Measurements from ENCODE around the gene TLE2. TPM values are rescaled to one million over a fixed set of nuclear protein-coding genes. Genes with fewer than 3 reads are reported as not detected.

Gene TLE2
- polyA plus RNA-seq, 1 of the 3 experiments (the other 2 are of a cell fraction) = 2.3 TPM

- TF ChIP-seq CTCF (IDR thresholded peaks at IDR 0.05) (peak; percentile 83), RXRA (IDR thresholded peaks at IDR 0.05; ENCODE audit: borderline replicate concordance, low read depth) (no peak), RAD21 (IDR thresholded peaks at IDR 0.05; ENCODE audit: low read length) (peak; percentile 94), ZBTB33 (IDR thresholded peaks at IDR 0.05; ENCODE audit: borderline replicate concordance, low read depth) (no peak), JUND (IDR thresholded peaks at IDR 0.05) (no peak), SMC3 (IDR thresholded peaks at IDR 0.05; ENCODE audit: low read depth, low read length) (peak; percentile 71), IRF3 (IDR thresholded peaks at IDR 0.05; ENCODE audit: low read depth, low read length) (no peak), RFX5 (IDR thresholded peaks at IDR 0.05; ENCODE audit: low read length) (0 out of 2 replicates have a peak, but pooled peaks have one; percentile 18)
- ChIA-PET CTCF (interaction anchor here (0.6 to 10.7 kb wide), 45 partner anchors 8 to 342 kb away, joined by 3 to 154 read pairs (median 4); partner anchors contain the start of gene NCLN), POLR2A (interaction anchor here (0.6 to 1.3 kb wide), 3 partner anchors 11 to 99 kb away, joined by 3 to 5 read pairs (median 5); no protein-coding TSS in a partner anchor)
- Histone ChIP-seq H3K79me2 (ENCODE audit: insufficient read depth) (no peaks in the 10 kb centered on the region), H3K27ac (ENCODE audit: low read depth in 2 of 2, low read length in 1 of 2) (no peak overlapping the region), H3K27me3 (ENCODE audit: insufficient read depth) (0 out of 2 replicates have a peak, but pooled peaks cover 3% of the 10 kb centered on the region), H3K9me3 (no peaks in the 10 kb centered on the region), H3K4me3 (ENCODE audit: low read depth in 2 of 2, low read length in 1 of 2) (peak overlapping the region in 1 of 2 experiments; percentile 37; a peak in 1 of 4 replicates), H3K36me3 (replicated peaks in 1 of 2; ENCODE audit: control insufficient read depth in 1 of 2, insufficient read depth in 2 of 2, low read length in 1 of 2) (no peaks in the 10 kb centered on the region), H4K20me1 (ENCODE audit: insufficient read depth) (no peaks in the 10 kb centered on the region), H3F3A (replicated peaks; ENCODE audit: insufficient read depth) (no peaks in the 10 kb centered on the region), H3K9ac (no peak overlapping the region), H2AFZ (ENCODE audit: low read depth) (peak overlapping the region; percentile 70; the same call in 1 of the 2 replicates), H3K9me2 (no peaks in the 10 kb centered on the region), H3K4me2 (no peak overlapping the region), H3K4me1 (ENCODE audit: control insufficient read depth in 1 of 2, insufficient read depth in 2 of 2, low read depth in 1 of 2, low read length in 1 of 2) (no peaks in the 10 kb centered on the region)
- WGBS (ENCODE audit: low lambda C conversion rate) = 31% methylated on average over 17 of the region's 17 CpGs
- DNase-seq = peak; percentile 77
Observed at GRCh38 chr19:2962018-2962670, 66.9 kb downstream of the TLE2 start.

- no peaks in the 10 kb centered on the region for H3K36me3 ChIP-seq (replicated peaks in 1 of 2; ENCODE audit: control insufficient read depth in 1 of 2, insufficient read depth in 2 of 2, low read length in 1 of 2)
- H3F3A ChIP-seq (replicated peaks; ENCODE audit: insufficient read depth) = no peaks in the 10 kb centered on the region
- ChIA-PET CTCF (interaction anchor here (0.6 to 10.7 kb wide), 6 partner anchors 9 to 167 kb away, joined by 3 to 154 read pairs (median 9); no protein-coding TSS in a partner anchor), POLR2A (no interaction called here)
- no peak overlapping the region for H3K4me2 ChIP-seq
- no peaks in the 10 kb centered on the region for H3K9me2 ChIP-seq
- no peak overlapping the region for H3K9ac ChIP-seq
- H3K27ac ChIP-seq (ENCODE audit: low read depth in 2 of 2, low read length in 1 of 2) = no peak overlapping the region
- no peaks in the 10 kb centered on the region for H3K79me2 ChIP-seq (ENCODE audit: insufficient read depth)
- no peak overlapping the region for H2AFZ ChIP-seq (ENCODE audit: low read depth)
- H3K4me3 ChIP-seq (ENCODE audit: low read depth in 2 of 2, low read length in 1 of 2) = no peak overlapping the region
- 70% methylated on average over 12 of the region's 12 CpGs for WGBS (ENCODE audit: low lambda C conversion rate)
- no peaks in the 10 kb centered on the region for H3K4me1 ChIP-seq (ENCODE audit: control insufficient read depth in 1 of 2, insufficient read depth in 2 of 2, low read depth in 1 of 2, low read length in 1 of 2)
- no peaks in the 10 kb centered on the region for H4K20me1 ChIP-seq (ENCODE audit: insufficient read depth)
- H3K27me3 ChIP-seq (ENCODE audit: insufficient read depth) = 0 out of 2 replicates have a peak, but pooled peaks cover 3% of the 10 kb centered on the region
- no peaks in the 10 kb centered on the region for H3K9me3 ChIP-seq
- DNase-seq = no peak
- TF ChIP-seq NFIC (IDR thresholded peaks at IDR 0.05; ENCODE audit: borderline replicate concordance) (no peak), MAX (IDR thresholded peaks at IDR 0.05; ENCODE audit: low read depth) (no peak), YY1 (IDR thresholded peaks at IDR 0.05; ENCODE audit: low read depth) (no peak), GATA2 (CRISPR knock-in tag; IDR thresholded peaks at IDR 0.05) (no peak), ELF1 (IDR thresholded peaks at IDR 0.05) (no peak), USF2 (IDR thresholded peaks at IDR 0.05; ENCODE audit: borderline replicate concordance, low read depth, low read length) (no peak), IRF3 (IDR thresholded peaks at IDR 0.05; ENCODE audit: low read depth, low read length) (no peak), RFX5 (IDR thresholded peaks at IDR 0.05; ENCODE audit: low read length) (no peak), USF1 (IDR thresholded peaks at IDR 0.05; ENCODE audit: borderline replicate concordance, low read depth) (no peak), EZH2phosphoT487 (IDR thresholded peaks at IDR 0.05; ENCODE audit: borderline replicate concordance, low read depth) (no peak), FOXM1 (IDR thresholded peaks at IDR 0.05; ENCODE audit: low read depth) (no peak)
Observed at GRCh38 chr19:2960120-2960519, 69.0 kb downstream of the TLE2 start.
